Adrenal gland (tissue), 12 donors: Measurements from ENCODE around the gene REC8. TPM values are rescaled to one million over a fixed set of nuclear protein-coding genes. Genes with fewer than 3 reads are reported as not detected.

Source experiments
- DNase-seq, 7 donors: peaks; one replicate each; pipeline ENCODE4 v3.0.0-alpha.2; 2019 to 2020
- H3K27ac ChIP-seq, 5 donors: fragments of 200-600 bp; sonication (generic) in 4 of 5; 1 replicate in 3 of 5; 2 replicates in 2 of 5; pipeline versions ENCODE4 v1.5.1 to v1.8.0; 2016 to 2020; ENCODE audit warnings: mild to moderate bottlenecking in 1 of 5
- H3K27me3 ChIP-seq: fragments of 200-600 bp; 2 replicates; pipeline ENCODE4 v1.8.0; 2021
- H3K36me3 ChIP-seq, 2 donors: fragments of 200-600 bp; replicated peaks in 1 of 2; 1 replicate in 1 of 2; 2 replicates in 1 of 2; pipeline versions ENCODE4 v1.5.1 to v1.8.0; 2018 to 2022
- H3K4me1 ChIP-seq, 2 donors: fragments of 200-600 bp; replicated peaks in 1 of 2; 1 replicate in 1 of 2; 2 replicates in 1 of 2; pipeline versions ENCODE4 v1.5.1 to v1.8.0; 2018 to 2021
- H3K4me3 ChIP-seq, 4 donors: fragments of 200-600 bp; sonication (generic) in 3 of 4; one replicate each; pipeline ENCODE4 v1.5.1; 2016 to 2018
- H3K9me3 ChIP-seq, 3 donors: fragments of 200-600 bp; sonication (generic) in 1 of 3; replicated peaks in 1 of 3; 1 replicate in 2 of 3; 2 replicates in 1 of 3; pipeline versions ENCODE4 v1.5.1 to v1.8.0; 2016 to 2021
- CTCF ChIP-seq, 6 experiments: fragments of 450-650 bp in 4 of 6; fragments of 200-600 bp in 2 of 6; sonication (generic) in 1 of 6; IDR thresholded peaks; 1 replicate in 5 of 6; 2 replicates in 1 of 6; pipeline versions ENCODE4 v1.5.1 to v1.8.0; 2016 to 2021; ENCODE audit warnings: antibody characterized with exemption in 6 of 6, mild to moderate bottlenecking in 2 of 6, moderate library complexity in 1 of 6
- POLR2A ChIP-seq, 2 donors: fragments of 450-650 bp; IDR thresholded peaks; one replicate each; pipeline ENCODE4 v1.6.1; 2017; ENCODE audit warnings: antibody characterized with exemption in 2 of 2, mild to moderate bottlenecking in 2 of 2, moderate library complexity in 1 of 2
- WGBS, 4 donors: extraction: QIAGEN DNeasy Blood & Tissue Kit in 2 of 4; methylation state at CpG; one replicate each; pipeline versions ENCODE4 v1.1.5 to v1.1.7; 2013 to 2017; 5-methylcytosine and 5-hydroxymethylcytosine counted together
- intact Hi-C, 2 donors: fragments of 100-400 bp; cut with DNase I; formaldehyde crosslinking; loops; one replicate each; pipeline versions ENCODE4 v1.14.1 to v1.15.0; 2022 to 2023
- polyA plus RNA-seq, 3 donors: library from polyadenylated mRNA; stranded (reverse); fragments of 200-250 nt in 2 of 3; fragments of 350-450 nt in 1 of 3; fragmentation: Illumina TruSeq in 1 of 3; extraction: RNeasy Lipid Tissue Mini Kit (QIAGEN cat#74804) in 1 of 3; gene quantifications; one replicate each; pipeline ENCODE4 v1.2.3, GENCODE V29; 2013 to 2014
- total RNA-seq, 9 donors: library from RNA; depleted of rRNA in 4 of 9; stranded (reverse); fragments of >200 nt in 4 of 9; fragments of 120-200 nt in 1 of 9; fragmentation: NEBNext Ultra II Directional in 1 of 9; extraction: Animal tissue kit (Norgen Biotek cat#: 25700) in 1 of 9; gene quantifications; one replicate each; pipeline versions ENCODE4 v1.1.0 to v1.2.4, GENCODE V29; 2013 to 2023
- donor health status: healthy with polysubstance abuse.
- donor health status: Bipolar disorder and iron deficiency.
- donor health status: DM: yes; HTN: yes; CAD: no.
- donor health status: DM: no; HTN: no; CAD: no.
- donor health status: DM: no; HTN: no; CAD: no.
- donor health status: DM: yes; HTN: yes; CAD: no.

REC8 gene
- total and polyA plus RNA-seq, 12 donors: 1.3 to 111 (median 11.4) TPM

- Histone ChIP-seq H3K9me3 (no peaks in the 10 kb centered on the region), H3K4me1 (peaks cover 17 to 26% of the 10 kb centered on the region in 2 donors), H3K4me3 (no peak overlapping the region), H3K27ac (no peak overlapping the region), H3K27me3 (no peaks in the 10 kb centered on the region), H3K36me3 (peaks cover 0 to 43% of the 10 kb centered on the region in 2 donors)
- TF ChIP-seq CTCF (IDR thresholded peaks at IDR 0.05): no peak
- no peak for TF ChIP-seq POLR2A (IDR thresholded peaks at IDR 0.05)
- intact Hi-C loops: no loop called here
- WGBS, 4 donors: 90 to 91% (median 91%) methylated on average over 10 of the region's 10 CpGs
- DNase-seq: no peak
These were observed 18.5 kb downstream of the REC8 start for GRCh38 chr14:24190416-24190815.

GRCh38 chr14:24192933-24193332 is 21.1 kb downstream of the REC8 start:
- WGBS, 4 donors: 91 to 96% (median 95%) methylated on average over 13 to 15 of the region's 15 CpGs
- no peak overlapping the region for H3K4me3 ChIP-seq
- TF ChIP-seq CTCF (IDR thresholded peaks at IDR 0.05) (no peak), POLR2A (IDR thresholded peaks at IDR 0.05) (no peak)
- H3K36me3 ChIP-seq: peaks cover 0 to 31% of the 10 kb centered on the region in 2 donors
- H3K9me3 ChIP-seq: no peaks in the 10 kb centered on the region
- intact Hi-C loops: no loop called here
- H3K27ac ChIP-seq: no peak overlapping the region
- DNase-seq: no peak
- peaks cover 21 to 33% of the 10 kb centered on the region in 2 donors for H3K4me1 ChIP-seq
- no peaks in the 10 kb centered on the region for H3K27me3 ChIP-seq

GRCh38 chr14:24194186-24194872 is 22.4 kb downstream of the REC8 start:
- WGBS, 4 donors: 78 to 82% (median 80%) methylated on average over 5 to 7 of the region's 7 CpGs
- no peak for TF ChIP-seq POLR2A (IDR thresholded peaks at IDR 0.05)
- no peak for TF ChIP-seq CTCF (IDR thresholded peaks at IDR 0.05)
- Histone ChIP-seq H3K27me3 (no peaks in the 10 kb centered on the region), H3K27ac (peak overlapping the region; percentile 80 to 99 (median 96)), H3K4me3 (peak overlapping the region in 1 of 4 donors; percentile 81), H3K9me3 (no peaks in the 10 kb centered on the region), H3K36me3 (peaks cover 0 to 31% of the 10 kb centered on the region in 2 donors), H3K4me1 (peaks cover 16 to 31% of the 10 kb centered on the region in 2 donors)
- intact Hi-C loops: no loop called here
- no peak for DNase-seq

GRCh38 chr14:24194873-24195185 is 22.9 kb downstream of the REC8 start:
- H3K4me3 ChIP-seq: peak overlapping the region; percentile 81 to 97 (median 84)
- intact Hi-C loops: no loop called here
- peaks cover 0 to 27% of the 10 kb centered on the region in 2 donors for H3K36me3 ChIP-seq
- peak overlapping the region; percentile 80 to 99 (median 96) for H3K27ac ChIP-seq
- WGBS, 4 donors: 45 to 52% (median 48%) methylated on average over 3 to 8 of the region's 8 CpGs
- H3K9me3 ChIP-seq: no peaks in the 10 kb centered on the region
- no peak for DNase-seq
- peaks cover 16 to 30% of the 10 kb centered on the region in 2 donors for H3K4me1 ChIP-seq
- no peak for TF ChIP-seq POLR2A (IDR thresholded peaks at IDR 0.05)
- TF ChIP-seq CTCF (IDR thresholded peaks at IDR 0.05): no peak
- H3K27me3 ChIP-seq: no peaks in the 10 kb centered on the region
